LoVo (cell line): ENCODE results near the gene KCNMA1.

ENCODE experiments used
- DNase-seq: peaks from one replicate; pipeline ENCODE4 v3.0.0-alpha.2; 2016; ENCODE audit warnings: low spot score

The KCNMA1 gene

DNA sequence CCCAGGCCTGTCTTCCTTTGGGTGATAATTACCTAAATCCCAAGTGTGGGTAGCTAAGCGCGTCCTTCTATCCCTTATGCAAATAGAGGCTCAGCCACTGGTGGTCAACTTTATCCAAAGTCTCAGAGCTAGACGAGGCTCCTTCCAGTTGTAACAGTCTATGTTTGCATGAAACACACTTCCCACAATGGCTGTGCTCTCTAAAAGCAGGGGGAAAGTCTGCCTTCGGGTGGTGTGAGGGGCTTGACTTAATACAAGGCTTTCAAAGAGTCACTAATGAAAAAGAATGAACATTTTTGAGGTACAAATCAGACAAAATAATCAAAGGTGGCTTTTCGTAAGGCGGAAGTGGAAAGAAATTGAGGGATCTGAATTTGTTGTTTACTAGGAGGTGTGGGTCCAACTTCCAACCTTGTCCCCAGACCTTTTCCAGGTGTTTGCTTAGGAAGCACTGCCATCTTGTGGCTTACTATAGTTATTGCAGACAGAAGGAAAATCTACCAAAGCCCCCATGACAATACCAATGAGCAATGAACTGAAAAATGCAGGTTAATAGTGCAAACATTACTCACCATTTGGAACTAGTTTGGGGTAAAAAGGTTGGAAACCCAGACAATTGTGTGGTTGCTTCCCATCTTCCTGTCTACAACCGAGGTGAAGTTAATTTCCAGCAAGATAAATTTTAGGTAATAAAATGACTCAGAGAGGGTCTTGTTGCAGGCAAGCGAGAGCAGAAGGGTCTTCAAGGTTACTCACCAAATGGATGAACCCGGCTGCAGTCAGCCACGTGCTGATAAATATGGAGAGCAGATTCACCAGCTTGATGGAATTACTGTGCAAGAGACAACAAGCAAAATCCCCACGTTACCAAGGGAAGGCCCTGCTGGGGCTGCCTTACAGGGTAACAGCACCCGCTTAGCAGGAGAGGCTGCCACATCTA is 525.7 kb downstream of the KCNMA1 start:
- peak; percentile 34 for DNase-seq

DNA sequence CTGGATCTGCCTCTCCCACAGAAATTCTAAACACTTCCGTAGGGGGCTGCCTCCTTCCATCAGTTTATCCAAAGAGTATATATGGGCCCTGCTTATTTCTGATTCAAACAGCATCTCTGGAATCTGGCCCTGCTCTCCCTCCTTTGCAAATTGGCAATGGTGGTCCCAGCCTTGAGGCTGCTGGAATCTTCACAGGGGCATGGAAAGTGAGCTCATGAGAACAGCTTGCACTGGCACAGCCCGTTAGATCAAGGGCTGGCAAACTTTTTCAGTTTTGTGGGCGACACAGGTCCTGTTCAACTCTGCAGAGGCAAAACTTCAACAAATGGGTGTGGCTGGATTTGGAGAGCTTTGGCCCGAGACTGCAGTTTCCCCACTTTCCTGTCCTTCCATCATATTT is 526.9 kb downstream of the KCNMA1 start:
- DNase-seq, result no peak

DNA sequence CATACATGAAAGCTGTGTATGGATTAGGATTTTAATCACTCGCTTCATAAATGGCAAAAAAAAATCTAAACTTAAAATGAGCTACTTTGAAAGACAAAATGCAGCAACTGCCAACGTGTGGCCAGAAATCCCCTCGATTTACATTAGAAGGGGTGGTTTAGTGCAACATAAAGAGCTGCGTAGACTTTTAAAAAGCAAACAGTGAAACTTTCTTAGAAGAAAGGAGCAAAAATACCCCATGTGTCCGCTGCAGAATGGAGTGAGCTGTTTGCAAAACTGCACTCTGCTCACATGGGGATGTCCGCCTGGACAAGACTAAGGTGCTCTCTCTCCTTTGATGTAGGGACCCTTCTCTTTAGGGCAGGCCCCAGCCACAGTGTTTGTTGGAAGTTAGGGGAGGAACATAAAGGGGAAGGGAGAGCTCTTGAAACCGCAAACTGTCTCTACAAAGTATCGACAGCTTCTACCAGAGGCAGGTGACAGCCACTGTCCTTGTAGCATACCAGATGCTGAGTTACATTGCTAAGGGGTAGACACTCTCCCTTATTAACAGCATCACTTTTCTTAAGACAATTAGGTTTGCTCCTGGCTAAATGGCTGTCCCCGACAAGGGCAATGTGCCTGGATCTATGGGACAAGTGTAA is 528.1 kb downstream of the KCNMA1 start:
- no peak for DNase-seq

DNA sequence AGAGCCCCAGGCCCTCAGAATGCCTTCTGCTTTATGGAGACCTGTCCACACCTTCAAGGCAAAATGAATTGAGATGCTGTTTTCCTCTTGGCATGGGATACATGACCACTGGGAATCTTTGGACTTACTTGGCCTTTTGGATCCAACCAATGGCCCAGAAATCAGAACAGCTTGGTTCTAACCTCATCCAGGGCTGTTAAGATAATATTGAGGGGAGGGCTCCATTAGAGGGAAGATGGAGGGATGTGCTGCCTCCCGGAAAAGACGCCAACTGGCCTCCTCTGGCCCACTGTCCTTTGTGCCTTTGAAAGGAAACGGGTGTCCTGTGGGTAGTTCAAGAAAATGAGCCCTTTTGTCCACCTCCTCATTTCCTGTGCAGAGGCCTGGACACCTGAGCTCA is 530.9 kb downstream of the KCNMA1 start:
- no peak for DNase-seq

DNA sequence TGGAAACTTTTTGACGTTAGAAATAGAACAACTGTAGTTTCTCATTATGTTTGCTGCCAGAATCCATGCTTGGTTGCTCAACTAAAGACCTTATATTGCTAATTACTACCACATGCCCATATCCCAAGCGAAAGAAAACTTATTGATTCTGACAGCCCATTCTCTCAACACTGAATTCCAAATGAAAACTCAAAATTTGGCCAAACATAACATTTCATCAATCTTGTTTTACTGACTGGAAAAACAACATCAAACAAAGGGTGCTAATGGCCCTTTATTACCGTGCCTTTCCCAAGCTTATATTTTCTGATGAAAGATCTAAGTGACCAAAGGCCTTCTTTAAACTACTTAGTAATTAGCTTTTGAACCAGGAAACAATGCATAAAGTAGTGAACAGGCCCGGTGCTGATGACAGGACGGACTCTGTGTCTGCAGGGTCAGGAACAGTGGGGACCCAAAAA is 531.8 kb downstream of the KCNMA1 start:
- no peak for DNase-seq

DNA sequence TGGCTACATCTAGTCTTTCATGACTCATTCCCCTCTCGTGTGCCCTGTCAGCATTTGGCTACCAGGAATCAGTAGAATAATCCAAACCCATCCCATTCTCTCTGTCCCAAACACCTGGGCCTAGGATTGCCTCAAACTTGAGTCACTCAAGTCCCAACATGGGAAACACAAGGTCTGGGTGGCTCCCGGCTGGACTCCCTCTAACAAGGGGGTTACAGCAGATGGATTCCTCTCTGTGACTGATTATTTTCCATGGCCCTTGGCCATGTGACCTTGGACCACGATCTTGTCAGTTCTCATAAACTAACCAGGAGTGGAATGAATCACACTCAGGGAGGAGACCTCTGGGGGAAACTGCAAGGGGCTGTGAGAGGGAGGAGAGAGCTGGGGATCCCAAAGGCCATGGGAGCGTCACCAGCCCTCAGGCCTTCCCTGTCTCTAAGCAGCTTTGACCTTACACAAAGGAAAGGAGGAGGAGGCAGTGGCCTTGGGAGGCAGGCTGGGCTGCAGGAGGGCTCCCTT is 533.1 kb downstream of the KCNMA1 start:
- no peak for DNase-seq

DNA sequence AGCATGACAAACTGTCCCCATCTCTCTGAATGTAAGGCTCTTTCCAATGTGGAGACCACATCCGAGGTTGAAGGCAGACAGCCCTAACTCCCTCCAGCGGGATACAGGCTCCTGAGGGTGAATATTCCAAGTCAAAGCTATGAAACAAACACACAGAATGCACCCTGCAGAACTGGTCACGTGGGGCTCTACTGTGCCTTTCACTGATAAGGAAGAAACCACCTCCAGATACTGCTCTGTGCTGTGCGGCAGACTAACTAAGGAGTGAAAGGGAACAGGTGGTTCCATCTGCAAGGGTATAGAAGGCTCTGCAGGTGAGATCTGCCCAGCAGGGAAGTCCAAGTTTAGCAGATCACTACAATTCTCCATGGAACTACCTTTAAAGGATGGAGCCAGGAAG is 534.4 kb downstream of the KCNMA1 start:
- DNase-seq, result no peak

DNA sequence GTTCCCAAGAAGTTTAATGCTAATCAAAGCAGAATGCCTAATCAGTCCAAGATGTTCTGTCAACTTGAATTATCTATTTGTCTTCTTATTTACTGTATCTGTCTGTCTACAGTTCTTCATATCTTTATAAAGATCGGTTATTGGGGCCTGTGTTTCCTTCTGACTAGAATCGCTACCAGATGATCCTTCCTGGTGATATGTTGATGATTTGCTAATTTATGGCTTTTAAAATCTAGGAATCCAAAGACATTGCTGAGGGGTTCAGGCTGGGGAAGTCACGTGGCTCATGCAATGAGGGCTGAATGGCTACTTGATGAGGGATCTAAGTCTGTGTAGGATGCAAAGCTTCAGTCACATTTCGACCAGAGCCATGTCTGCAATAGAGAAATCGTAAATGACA is 536.3 kb downstream of the KCNMA1 start:
- no peak for DNase-seq

DNA sequence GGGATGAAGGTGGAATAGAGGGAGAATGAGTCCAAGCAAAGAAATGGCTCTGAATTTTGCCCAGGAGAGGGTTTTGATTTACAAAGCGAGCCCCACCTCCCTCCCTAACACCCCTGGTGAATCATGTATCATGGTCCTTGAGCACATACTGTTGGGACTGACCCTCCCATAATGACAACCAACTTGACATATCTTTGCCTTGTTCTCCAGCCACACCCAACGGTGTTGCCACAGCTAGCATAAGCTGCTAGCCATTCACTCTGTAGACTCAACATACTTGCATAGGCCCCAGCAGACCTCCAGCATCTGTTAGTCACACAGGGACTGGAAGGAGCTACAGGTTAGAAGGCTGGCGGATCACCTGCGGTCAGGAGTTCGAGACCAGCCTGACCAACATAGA is 538.5 kb downstream of the KCNMA1 start:
- no peak for DNase-seq

DNA sequence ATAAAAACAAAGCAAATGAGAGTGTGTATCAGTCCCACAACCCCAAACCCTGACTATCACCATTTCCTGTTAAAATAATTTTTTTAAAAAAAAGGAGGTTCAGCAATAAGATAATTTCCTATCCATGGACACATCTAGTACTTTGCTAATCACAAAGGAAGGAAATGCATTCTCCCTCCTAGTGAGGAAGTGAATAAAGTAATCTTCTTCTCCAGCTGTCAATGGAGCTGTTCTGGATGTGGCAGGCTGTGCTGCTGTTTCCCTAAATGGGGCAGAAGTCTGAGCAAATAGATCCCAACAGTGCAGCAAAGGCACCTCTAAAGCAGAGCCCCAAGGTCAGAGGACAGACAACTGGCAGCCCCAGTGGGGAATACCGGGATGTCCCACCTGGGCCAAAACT is 540.0 kb downstream of the KCNMA1 start:
- DNase-seq, result no peak

DNA sequence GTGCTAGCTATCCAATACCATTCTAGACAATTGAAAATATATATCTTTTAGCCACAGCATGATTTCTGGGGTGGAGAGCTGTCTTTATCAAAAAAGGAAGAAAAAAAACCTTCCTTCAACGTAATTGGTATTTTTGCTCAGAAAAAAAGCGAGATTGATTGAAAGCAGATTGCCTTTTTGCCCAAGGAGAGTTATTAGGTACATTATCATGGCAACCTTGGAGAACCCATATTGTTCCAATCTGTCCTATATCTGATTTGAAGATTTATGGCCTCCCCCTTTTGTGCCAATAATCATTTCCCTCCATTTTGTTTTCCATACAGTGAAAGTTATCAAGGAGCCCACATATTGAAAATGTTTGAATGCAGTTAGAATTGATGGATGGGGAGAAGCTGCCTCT is 544.5 kb downstream of the KCNMA1 start:
- no peak for DNase-seq

DNA sequence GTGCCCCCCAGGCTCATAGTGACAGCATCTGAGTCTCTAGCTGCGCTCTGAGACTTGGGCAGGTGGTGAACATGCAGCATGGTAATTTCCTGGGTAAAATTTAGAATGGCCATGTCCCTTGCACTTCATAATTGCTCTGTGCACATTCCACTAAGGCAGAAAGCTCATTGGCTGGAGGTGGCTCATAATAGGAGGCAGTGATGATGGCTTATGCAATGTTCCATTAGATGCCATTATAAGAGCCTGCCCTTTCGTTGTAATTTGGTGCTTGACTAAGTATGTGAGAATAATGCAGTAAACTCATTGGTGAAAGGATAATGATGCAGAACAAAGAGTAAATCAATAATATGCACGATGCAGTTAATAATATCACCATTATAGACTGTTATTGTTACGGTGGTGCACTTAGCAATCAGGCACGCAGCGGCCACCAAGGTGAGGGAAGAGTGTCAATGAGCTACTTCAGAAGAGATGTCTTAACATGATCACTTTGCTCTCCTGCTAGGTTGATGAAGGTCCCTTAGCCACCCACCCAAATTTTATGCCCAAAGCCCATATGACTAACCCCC is 545.9 kb downstream of the KCNMA1 start:
- DNase-seq, result no peak

DNA sequence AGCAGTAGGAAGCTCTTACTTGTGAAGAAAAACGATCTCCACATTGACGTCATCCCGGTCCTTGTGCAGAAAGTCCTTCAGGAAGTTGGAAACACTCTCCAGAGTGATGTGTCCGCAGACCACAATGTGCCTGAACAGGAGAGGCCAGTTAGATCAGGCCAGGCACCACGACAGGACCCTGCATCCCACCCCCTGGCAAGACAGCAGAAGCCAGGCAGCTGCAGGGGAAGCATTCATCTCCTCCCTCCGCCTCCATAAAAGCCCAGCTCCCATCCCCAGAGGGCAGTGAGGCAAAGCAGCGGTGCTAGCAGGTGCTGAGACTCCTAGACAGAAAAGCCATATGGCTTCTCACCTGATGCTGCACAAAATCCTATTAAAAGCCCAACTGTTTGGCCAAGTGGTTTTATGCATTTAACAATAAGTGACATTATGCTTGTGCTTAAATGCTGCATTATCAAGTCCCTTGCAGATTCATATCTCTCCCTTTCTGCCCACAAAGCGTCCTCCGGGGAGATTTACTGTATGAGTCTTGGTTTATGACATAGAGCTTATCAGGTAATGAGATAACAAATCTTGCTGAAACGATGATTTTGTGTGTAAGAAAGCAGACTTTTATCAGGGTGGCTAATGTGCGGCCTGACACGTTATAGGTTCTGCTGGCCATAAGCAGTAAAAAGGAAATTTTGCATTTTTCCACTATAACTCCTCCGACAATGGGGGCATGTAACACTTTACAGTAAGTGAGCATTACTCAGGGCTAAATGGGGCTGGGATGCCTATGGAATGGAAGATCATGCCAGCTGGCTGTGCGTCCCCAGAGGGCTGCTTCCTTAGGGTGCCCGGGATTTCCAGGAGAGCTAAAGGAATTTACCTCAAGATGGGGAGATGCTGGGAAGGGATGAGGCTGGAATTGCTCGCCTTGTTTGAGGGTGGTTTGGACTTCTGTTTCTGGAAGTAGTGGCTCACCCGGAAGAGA is 546.9 kb downstream of the KCNMA1 start:
- DNase-seq, result no peak

DNA sequence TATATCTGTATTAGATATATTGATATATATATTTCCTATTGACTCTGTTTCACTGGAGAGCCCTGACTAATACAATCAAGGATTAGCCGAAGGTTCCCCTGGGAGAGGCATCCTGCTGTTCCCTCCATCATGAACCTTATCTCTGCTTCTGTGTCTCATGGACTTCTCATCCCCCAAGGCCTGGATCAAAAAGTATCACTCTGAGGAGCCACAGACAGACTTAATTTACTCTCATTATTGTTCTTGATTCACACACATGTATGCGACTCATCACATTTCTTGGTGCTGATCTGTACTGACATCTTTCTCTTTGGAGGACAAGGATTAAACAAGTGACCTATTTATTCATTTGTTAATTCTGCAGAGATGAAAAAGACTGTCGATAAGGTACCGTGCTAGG is 550.2 kb downstream of the KCNMA1 start:
- no peak for DNase-seq

DNA sequence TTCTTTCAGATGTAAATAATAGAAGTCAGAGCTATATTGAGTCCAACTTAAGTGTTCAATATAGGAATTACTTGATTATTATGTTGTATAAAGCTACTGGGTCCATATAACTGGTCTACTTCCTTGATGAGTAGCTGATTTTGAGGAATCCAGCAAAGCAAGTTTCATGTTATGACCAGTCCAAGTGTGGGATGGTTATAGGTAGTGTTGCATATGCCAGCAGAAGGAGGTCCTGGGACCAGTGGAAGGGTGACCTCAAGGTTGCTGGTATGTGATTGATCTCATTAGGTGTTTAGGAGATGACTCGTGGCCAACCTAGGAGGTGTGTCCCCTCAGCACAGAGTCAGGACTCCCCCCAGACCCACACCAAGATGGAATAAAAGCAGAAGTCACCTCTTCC is 551.5 kb downstream of the KCNMA1 start:
- no peak for DNase-seq

DNA sequence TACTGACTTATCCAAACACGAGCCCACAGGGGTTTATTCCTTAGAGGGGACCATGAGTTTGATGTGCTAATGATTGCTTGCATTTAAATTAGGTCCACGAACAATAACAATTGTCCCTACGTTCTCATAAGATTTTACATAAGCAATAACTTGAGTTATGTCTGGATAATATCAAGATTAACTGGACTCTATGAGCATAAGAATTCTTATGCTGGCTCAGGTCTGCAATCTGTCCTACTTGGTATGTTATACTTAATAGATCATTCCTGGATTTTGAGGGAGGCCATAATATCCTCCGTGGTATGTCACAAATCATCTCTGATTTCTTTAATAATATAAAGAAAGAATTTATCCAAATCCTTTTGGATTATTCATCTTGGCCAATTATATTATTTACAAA is 552.3 kb downstream of the KCNMA1 start:
- DNase-seq, result no peak

DNA sequence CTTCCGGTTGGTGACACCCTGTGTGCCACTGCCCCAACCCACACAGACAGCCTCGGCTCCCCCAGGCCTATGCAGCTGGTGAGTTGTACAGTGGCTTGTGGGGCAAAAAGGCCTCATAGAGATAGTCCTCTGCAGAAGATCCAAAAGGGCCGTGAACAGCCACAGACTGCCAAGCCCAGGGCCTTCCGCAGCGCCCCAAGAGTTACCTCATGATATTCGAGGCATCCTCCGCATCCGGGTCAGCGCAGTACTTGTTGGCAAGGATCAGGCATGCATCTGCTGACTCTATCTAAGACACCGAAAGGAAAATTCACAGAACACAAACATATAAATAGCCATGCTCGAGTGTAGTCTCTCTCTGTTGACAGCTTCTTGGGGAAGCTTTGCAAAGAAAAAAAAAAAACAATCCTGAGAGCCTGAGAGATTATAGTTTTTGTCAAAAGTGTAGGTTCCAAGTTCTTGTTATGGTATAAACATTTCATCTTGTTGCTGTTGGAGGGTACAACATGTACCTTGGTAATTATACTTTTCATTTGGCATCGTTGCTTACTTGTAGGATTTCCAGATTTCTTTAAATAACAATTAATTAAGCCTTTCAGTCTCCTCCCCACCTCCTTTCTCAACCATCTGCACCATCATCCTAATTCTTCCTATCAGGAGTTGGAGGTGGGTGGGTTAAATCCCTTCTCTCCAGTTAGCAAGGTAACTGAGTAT is 553.0 kb downstream of the KCNMA1 start:
- no peak for DNase-seq

DNA sequence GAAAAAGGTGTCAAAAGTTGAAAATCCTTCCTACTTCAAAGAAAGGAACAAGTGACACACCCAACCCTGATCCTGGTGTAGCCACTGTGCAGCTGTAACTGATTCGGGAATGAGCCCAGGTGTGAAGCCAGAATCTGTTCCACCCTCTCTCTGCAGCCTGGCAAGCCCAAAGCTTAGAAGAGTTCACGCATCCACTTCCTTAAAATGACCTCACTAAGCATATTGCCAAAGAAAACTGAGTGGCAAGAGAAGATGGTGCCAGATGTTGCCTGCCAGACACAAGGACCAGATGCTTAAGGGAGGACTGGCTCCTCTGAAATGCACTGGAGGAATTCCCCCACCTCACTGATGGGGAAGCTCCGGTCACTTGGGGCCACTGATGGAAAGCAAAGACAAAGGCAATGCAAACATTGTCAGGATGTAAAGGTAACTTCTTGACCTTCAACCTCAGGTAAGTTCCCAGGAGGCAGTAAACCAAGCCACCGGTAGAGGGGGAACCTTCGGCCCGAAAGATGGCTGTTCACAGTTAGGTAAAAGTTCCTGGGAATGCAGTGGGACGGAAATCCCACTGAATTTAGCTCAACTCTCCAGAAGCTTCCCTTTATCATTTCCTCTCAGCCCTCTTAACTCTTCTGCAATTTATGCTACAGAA is 554.9 kb downstream of the KCNMA1 start:
- DNase-seq, result no peak

DNA sequence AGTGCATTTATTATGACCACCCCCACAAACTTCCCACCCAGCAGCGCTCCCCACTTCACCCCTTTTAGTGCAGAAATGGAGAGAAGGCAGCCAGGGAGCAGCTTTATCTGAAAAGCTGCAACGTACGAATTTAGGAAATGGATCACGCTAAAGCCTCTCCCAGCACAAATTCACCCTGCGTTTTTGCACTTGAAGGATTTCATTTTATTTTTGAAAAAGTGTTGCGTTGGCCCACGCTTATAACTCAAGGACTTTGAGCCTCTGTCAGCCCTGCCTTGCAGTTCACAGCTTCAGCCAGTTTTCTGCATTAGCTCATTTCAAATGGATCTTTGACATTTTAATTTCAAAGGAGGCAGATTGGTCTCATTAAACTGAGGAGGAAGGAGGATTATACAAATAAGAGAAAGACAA is 556.1 kb downstream of the KCNMA1 start:
- DNase-seq, result no peak

DNA sequence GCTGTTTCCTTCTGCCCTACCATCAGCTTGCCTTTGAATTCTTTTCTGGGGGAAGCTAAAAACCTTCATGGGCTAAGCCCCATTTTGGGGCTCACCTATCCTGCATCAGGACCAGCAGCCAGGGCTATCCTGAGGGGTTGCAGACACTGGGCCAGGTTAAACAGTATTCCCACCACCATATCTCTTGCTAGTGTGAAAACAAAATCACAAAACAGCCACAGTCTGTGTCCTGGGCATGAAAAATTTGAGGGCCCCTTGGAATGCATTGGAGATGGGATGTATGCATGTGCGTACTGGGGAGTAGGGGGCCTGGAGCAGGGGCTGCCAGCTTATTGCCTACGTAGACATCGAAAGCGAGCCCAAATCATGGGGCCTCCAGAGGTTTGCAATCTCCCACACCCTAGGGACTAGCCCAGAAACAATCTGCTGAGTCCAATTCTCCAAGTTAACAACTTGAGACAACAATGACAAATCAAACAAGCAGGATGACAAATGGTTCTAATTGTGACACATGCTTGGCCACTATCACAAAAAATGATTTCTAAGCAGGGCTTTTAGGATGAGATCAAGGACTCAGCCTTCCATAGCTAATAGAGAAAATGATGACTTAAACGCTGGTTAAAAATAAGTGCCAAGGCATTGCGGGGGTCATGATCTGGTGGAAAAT is 557.1 kb downstream of the KCNMA1 start:
- no peak for DNase-seq
